Astrocyte (in vitro differentiated cells and primary cell): ENCODE measurements around the gene C16orf82.

Source experiments
- CTCF ChIP-seq: IDR thresholded peaks from 2 replicates; pipeline ENCODE4 v1.5.1; 2011; ENCODE audit warnings: low read depth, mild to moderate bottlenecking, inconsistent platforms, low read length, moderate library complexity; ENCODE audit not compliant: insufficient read depth
- EZH2 ChIP-seq: IDR thresholded peaks from 2 replicates; pipeline ENCODE4 v1.6.1; 2012; ENCODE audit warnings: mild to moderate bottlenecking, low read length, inconsistent platforms; ENCODE audit not compliant: insufficient read depth

- TF ChIP-seq CTCF (no peak), EZH2 (no peak)
These were observed 46.7 kb downstream of the C16orf82 start for GRCh38 chr16:27113341-27113841.
